ENCODE results near the gene KLK2. TPM values are rescaled to one million over a fixed set of nuclear protein-coding genes. Genes with fewer than 3 reads are reported as not detected.
A peak's percentile ranks its signal among the peaks of the same experiment; 100 is the strongest.

KLK2 gene
- total and polyA plus RNA-seq, 2 of the 13 experiments (the other 11 are each of a cell fraction or from before 2014, with no cell fraction given), result 0.11 TPM; not detected in 1

GRCh38 chr19:50835785-50836542, 37.3 kb upstream of the KLK2 start (continued):
- TF ChIP-seq ZEB1 (IDR thresholded peaks at IDR 0.05; ENCODE audit: insufficient replicate concordance, low read depth), result no peak
- TF ChIP-seq ZNF10 (CRISPR knock-in tag; IDR thresholded peaks at IDR 0.05; ENCODE audit: borderline replicate concordance, low read depth), result no peak
- TF ChIP-seq, protein P1, sequence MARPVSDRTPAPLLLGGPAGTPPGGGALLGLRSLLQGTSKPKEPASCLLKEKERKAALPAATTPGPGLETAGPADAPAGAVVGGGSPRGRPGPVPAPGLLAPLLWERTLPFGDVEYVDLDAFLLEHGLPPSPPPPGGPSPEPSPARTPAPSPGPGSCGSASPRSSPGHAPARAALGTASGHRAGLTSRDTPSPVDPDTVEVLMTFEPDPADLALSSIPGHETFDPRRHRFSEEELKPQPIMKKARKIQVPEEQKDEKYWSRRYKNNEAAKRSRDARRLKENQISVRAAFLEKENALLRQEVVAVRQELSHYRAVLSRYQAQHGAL (CRISPR knock-in tag; IDR thresholded peaks at IDR 0.05; ENCODE audit: not compliant biosample characterization), result no peak
- TF ChIP-seq DMTF1 (CRISPR knock-in tag; IDR thresholded peaks at IDR 0.05), result no peak
- peak; percentile 78; the same call in 1 of the 2 replicates for TF ChIP-seq ZNF335 (CRISPR knock-in tag; IDR thresholded peaks at IDR 0.05)
- TF ChIP-seq TP53 (CRISPR knock-in tag; conservative IDR thresholded peaks at IDR 0.05), result no peak
- no peak for TF ChIP-seq HES4 (CRISPR knock-in tag; IDR thresholded peaks at IDR 0.05; ENCODE audit: borderline replicate concordance)
- TF ChIP-seq BORCS8-MEF2B (CRISPR knock-in tag; IDR thresholded peaks at IDR 0.05), result no peak
- TF ChIP-seq MEIS2 (CRISPR knock-in tag; IDR thresholded peaks at IDR 0.05), result peak; percentile 26; the same call in 1 of the 2 replicates
- TF ChIP-seq, protein P2, sequence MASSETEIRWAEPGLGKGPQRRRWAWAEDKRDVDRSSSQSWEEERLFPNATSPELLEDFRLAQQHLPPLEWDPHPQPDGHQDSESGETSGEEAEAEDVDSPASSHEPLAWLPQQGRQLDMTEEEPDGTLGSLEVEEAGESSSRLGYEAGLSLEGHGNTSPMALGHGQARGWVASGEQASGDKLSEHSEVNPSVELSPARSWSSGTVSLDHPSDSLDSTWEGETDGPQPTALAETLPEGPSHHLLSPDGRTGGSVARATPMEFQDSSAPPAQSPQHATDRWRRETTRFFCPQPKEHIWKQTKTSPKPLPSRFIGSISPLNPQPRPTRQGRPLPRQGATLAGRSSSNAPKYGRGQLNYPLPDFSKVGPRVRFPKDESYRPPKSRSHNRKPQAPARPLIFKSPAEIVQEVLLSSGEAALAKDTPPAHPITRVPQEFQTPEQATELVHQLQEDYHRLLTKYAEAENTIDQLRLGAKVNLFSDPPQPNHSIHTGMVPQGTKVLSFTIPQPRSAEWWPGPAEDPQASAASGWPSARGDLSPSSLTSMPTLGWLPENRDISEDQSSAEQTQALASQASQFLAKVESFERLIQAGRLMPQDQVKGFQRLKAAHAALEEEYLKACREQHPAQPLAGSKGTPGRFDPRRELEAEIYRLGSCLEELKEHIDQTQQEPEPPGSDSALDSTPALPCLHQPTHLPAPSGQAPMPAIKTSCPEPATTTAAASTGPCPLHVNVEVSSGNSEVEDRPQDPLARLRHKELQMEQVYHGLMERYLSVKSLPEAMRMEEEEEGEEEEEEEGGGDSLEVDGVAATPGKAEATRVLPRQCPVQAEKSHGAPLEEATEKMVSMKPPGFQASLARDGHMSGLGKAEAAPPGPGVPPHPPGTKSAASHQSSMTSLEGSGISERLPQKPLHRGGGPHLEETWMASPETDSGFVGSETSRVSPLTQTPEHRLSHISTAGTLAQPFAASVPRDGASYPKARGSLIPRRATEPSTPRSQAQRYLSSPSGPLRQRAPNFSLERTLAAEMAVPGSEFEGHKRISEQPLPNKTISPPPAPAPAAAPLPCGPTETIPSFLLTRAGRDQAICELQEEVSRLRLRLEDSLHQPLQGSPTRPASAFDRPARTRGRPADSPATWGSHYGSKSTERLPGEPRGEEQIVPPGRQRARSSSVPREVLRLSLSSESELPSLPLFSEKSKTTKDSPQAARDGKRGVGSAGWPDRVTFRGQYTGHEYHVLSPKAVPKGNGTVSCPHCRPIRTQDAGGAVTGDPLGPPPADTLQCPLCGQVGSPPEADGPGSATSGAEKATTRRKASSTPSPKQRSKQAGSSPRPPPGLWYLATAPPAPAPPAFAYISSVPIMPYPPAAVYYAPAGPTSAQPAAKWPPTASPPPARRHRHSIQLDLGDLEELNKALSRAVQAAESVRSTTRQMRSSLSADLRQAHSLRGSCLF (CRISPR knock-in tag; IDR thresholded peaks at IDR 0.05; ENCODE audit: borderline replicate concordance), result no peak
- peak; percentile 64 for TF ChIP-seq SP5 (CRISPR knock-in tag; IDR thresholded peaks at IDR 0.05; ENCODE audit: borderline replicate concordance, low read depth)
- TF ChIP-seq BATF2 (CRISPR knock-in tag; IDR thresholded peaks at IDR 0.05), result no peak
- TF ChIP-seq FOSL2 (CRISPR knock-in tag; IDR thresholded peaks at IDR 0.05), result 0 out of 2 replicates have a peak, but pooled peaks have one; percentile 8
- TF ChIP-seq SATB2 (CRISPR knock-in tag; IDR thresholded peaks at IDR 0.05), result no peak
- TF ChIP-seq BCLAF1 (IDR thresholded peaks at IDR 0.05), result no peak
- peak; percentile 51 for TF ChIP-seq MAX (IDR thresholded peaks at IDR 0.05)
- no peak for TF ChIP-seq IKZF1 (IDR thresholded peaks at IDR 0.05)

All from HepG2 (cell line).